ENCODE data around the gene PSMD5. TPM values are rescaled to one million over a fixed set of nuclear protein-coding genes. Genes with fewer than 3 reads are reported as not detected.
A peak's percentile ranks its signal among the peaks of the same experiment; 100 is the strongest.

The PSMD5 gene
- total and polyA plus RNA-seq, 9 of the 15 experiments (the other 6 are each of a cell fraction or from before 2014, with no cell fraction given) = 46.4 to 148 (median 76.3) TPM

GRCh38 chr9:120837921-120838320 lies 4.8 kb downstream of the PSMD5 start (continued):
- TF ChIP-seq CTCFL (IDR thresholded peaks at IDR 0.05; ENCODE audit: borderline replicate concordance, insufficient read depth, low read depth, low read length, poor library complexity, severe bottlenecking) = no peak
- no peak for TF ChIP-seq OTX1 (CRISPR knock-in tag; IDR thresholded peaks at IDR 0.05)

GRCh38 chr9:120833325-120833724 lies 9.4 kb downstream of the PSMD5 start:
- no peaks in the 10 kb centered on the region for H3K9me3 ChIP-seq (replicated peaks; ENCODE audit: control insufficient read depth, insufficient read depth, low read depth, low read length)
- intact Hi-C loops (cut with micrococcal nuclease) (no loop called here), in situ Hi-C loops (cut with MboI) (no loop called here)
- no peak overlapping the region for H3K9ac ChIP-seq (ENCODE audit: insufficient read depth in 1 of 2, low read depth in 2 of 2, low read length in 2 of 2)
- no peaks in the 10 kb centered on the region for H3K9me1 ChIP-seq (ENCODE audit: control insufficient read depth, insufficient read depth, low read length)
- no peak overlapping the region for H3K4me3 ChIP-seq
- DNase-seq (ENCODE audit: extremely low read depth in 1 of 4, low spot score in 3 of 4) = no peak
- TF ChIP-seq ERF (CRISPR knock-in tag; IDR thresholded peaks at IDR 0.05) (0 out of 2 replicates have a peak, but pooled peaks have one; percentile 44), MAZ (CRISPR knock-in tag; conservative IDR thresholded peaks at IDR 0.05 in 1 of 2, IDR thresholded peaks at IDR 0.05 in 1 of 2) (no peak), PBX2 (CRISPR knock-in tag; IDR thresholded peaks at IDR 0.05; ENCODE audit: low read depth) (no peak), PBX2 (tag; conservative IDR thresholded peaks at IDR 0.05; ENCODE audit: low read depth) (no peak), SNRNP70 (optimal IDR thresholded peaks at IDR 0.05; ENCODE audit: low read depth, low read length) (no peak), ZBTB11 (CRISPR knock-in tag; IDR thresholded peaks at IDR 0.05) (0 out of 6 replicates have a peak, but pooled peaks of 1 of the 3 experiments have one; percentile 22), ZBTB1 (CRISPR knock-in tag; IDR thresholded peaks at IDR 0.05; ENCODE audit: borderline replicate concordance, low read depth) (no peak), TBP (optimal IDR thresholded peaks at IDR 0.05; ENCODE audit: low read depth, low read length) (no peak), ZNF316 (IDR thresholded peaks at IDR 0.05) (no peak), ZKSCAN1 (IDR thresholded peaks at IDR 0.05; ENCODE audit: low read depth, low read length) (no peak)
- CTCF ChIA-PET (ENCODE audit: low intra/inter-chr PET ratio) = no interaction called here
- no peak for FAIRE-seq
- BruUV-seq (replicated peaks) = no TSS peak
- no peak overlapping the region for H3K27ac ChIP-seq (ENCODE audit: extremely low read depth, low read depth, low read length)
- no peaks in the 10 kb centered on the region; the same call in 1 of the 2 replicates for H4K20me1 ChIP-seq (replicated peaks; ENCODE audit: control insufficient read depth, insufficient read depth, low read length)
- H3K79me2 ChIP-seq (ENCODE audit: control insufficient read depth, insufficient read depth, low read length) = peaks cover 33% of the 10 kb centered on the region
- H2AFZ ChIP-seq (ENCODE audit: low read depth, low read length) = no peak overlapping the region
- POLR2A ChIA-PET = interaction anchor here (0.6 to 3.1 kb wide), 17 partner anchors 9 to 1008 kb away, joined by 3 to 18 read pairs (median 5); partner anchors contain the start of genes FBXW2, PHF19 and PSMD5
- H3K27me3 ChIP-seq (ENCODE audit: control insufficient read depth in 2 of 2, insufficient read depth in 2 of 2, low read length in 2 of 2) = no peaks in the 10 kb centered on the region
- H3K4me1 ChIP-seq (replicated peaks in 1 of 2; ENCODE audit: control insufficient read depth in 2 of 2, insufficient read depth in 2 of 2, low read length in 2 of 2) = peaks cover 0 to 6% of the 10 kb centered on the region in 2 experiments; a peak in 3 of 5 replicates
- no peak for ATAC-seq
- no peak overlapping the region for H3K4me2 ChIP-seq (ENCODE audit: insufficient read depth, low read length)
- WGBS (ENCODE audit: insufficient coverage, low coverage, missing lambda C conversion rate) = 92% methylated on average over 7 of the region's 7 CpGs
- H3K36me3 ChIP-seq (ENCODE audit: control insufficient read depth, insufficient read depth, low read length) = peaks cover 85% of the 10 kb centered on the region
